ENCODE measurements around the gene CEP72. TPM values are rescaled to one million over a fixed set of nuclear protein-coding genes. Genes with fewer than 3 reads are reported as not detected.

CEP72 gene
- total RNA-seq, 1 experiment from 2014 or later: 56.5 TPM

DNA sequence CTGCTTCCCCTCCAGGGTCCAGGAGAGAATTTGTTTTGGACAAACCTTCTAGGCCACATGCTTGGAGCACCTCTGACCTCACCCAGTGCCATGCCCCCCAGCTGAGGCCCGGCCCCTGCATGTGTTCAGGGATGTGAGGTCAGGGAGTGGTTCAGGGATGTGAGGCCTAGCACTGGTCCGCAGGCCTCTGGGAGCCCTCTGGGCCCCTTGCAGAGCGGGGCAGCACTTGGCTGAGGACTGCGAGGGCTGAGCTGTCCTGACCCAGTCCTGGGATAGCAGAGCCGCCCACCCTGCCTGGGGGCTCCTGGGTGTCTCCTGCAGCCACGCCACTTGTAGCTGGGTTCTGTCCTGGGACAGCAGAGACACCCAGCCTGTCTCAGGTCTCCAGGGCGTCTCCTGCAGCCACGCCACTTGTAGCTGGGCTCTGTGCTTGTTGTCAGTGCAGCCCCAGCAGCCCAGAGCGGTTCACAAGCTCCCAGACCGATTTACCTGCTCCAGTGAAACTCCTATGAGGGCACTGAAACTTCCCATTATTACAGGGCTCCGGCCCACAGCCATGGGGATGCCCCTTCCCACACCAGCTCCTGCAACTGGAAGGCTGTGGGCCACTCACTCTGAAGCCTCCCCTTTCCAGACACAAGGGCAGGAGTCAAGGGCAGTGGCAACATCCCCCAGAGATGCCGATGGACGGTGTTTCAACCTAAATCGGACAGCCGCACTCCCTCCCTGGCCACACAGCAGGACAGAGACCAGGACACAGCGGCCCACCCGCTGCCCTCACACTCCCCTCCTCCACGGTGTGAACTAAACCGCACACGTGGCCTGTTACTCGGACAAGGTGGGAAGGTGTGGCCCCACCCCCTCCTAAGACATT is 5.4 kb upstream of the CEP72 start:
- H3K9me3 Mint-ChIP-seq (ENCODE audit: low read depth, unreplicated experiment): no peaks in the 10 kb centered on the region
- BruUV-seq (replicated peaks): no TSS peak
- H3K4me3 Mint-ChIP-seq (ENCODE audit: low read depth, unreplicated experiment): no peak overlapping the region
- DNase-seq: no peak
- peaks cover 10% of the 10 kb centered on the region for H3K36me3 Mint-ChIP-seq (ENCODE audit: insufficient read depth, unreplicated experiment)
- no peak for TF ChIP-seq CTCF (IDR thresholded peaks at IDR 0.05; ENCODE audit: unreplicated experiment)
- peaks cover 44% of the 10 kb centered on the region for H3K27me3 Mint-ChIP-seq (ENCODE audit: unreplicated experiment)
- intact Hi-C loops (cut with micrococcal nuclease; ENCODE audit: unreplicated experiment): no loop called here
- no peak overlapping the region for H3K27ac Mint-ChIP-seq (ENCODE audit: unreplicated experiment)
- CTCF ChIA-PET: no interaction called here
- H3K4me1 Mint-ChIP-seq (ENCODE audit: low read depth, unreplicated experiment): no peaks in the 10 kb centered on the region

DNA sequence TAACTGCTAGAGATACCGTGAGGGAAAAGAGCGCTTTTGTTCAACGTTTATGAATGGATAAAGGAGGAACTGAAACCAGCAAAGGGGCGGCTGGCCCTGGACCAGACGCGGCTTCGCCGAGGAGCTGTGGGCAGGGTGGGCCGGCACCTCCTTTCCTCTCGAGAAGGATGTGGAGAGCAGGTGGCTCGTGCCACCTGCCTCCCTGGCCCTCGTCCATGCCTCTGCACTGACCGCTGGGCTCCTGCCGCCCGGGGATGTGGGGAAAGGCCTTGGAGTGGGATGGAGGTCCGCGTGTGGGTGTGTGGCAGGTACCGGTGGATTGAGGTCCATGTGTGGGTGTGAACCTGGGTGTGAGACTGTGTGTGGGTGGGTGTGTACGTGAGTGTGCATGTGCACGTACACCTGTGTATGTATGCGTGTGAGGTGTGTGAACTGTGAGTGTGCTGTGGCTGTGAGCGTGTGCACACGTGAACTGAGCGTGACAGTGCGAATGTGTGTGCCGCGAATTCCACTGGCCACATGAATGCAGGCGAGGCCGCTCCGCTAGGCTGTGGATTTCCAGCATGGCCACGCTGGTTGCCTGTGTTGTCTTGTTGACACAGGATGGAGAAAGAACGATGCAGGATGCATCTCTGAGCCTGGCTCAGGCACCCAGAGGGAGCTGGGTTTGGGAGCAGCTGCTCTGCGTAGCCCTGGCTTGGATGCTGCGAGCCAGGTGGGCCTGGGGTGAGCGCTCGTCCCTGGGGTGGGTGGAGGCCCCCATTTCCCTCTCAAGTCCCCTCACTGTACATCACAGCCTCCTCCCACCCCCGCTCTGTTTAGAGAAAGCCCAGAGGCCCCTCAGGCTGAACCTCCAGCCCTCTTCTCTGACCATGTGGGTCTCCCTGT is 4.4 kb upstream of the CEP72 start:
- peaks cover 3% of the 10 kb centered on the region for H3K4me1 Mint-ChIP-seq (ENCODE audit: low read depth, unreplicated experiment)
- no peak for DNase-seq
- H3K27me3 Mint-ChIP-seq (ENCODE audit: unreplicated experiment): peaks cover 37% of the 10 kb centered on the region
- BruUV-seq (replicated peaks): no TSS peak
- TF ChIP-seq CTCF (IDR thresholded peaks at IDR 0.05; ENCODE audit: unreplicated experiment): no peak
- intact Hi-C loops (cut with micrococcal nuclease; ENCODE audit: unreplicated experiment): no loop called here
- peaks cover under 1% of the 10 kb centered on the region for H3K9me3 Mint-ChIP-seq (ENCODE audit: low read depth, unreplicated experiment)
- CTCF ChIA-PET: no interaction called here
- peaks cover 20% of the 10 kb centered on the region for H3K36me3 Mint-ChIP-seq (ENCODE audit: insufficient read depth, unreplicated experiment)
- no peak overlapping the region for H3K4me3 Mint-ChIP-seq (ENCODE audit: low read depth, unreplicated experiment)
- peak overlapping the region; percentile 73 for H3K27ac Mint-ChIP-seq (ENCODE audit: unreplicated experiment)

DNA sequence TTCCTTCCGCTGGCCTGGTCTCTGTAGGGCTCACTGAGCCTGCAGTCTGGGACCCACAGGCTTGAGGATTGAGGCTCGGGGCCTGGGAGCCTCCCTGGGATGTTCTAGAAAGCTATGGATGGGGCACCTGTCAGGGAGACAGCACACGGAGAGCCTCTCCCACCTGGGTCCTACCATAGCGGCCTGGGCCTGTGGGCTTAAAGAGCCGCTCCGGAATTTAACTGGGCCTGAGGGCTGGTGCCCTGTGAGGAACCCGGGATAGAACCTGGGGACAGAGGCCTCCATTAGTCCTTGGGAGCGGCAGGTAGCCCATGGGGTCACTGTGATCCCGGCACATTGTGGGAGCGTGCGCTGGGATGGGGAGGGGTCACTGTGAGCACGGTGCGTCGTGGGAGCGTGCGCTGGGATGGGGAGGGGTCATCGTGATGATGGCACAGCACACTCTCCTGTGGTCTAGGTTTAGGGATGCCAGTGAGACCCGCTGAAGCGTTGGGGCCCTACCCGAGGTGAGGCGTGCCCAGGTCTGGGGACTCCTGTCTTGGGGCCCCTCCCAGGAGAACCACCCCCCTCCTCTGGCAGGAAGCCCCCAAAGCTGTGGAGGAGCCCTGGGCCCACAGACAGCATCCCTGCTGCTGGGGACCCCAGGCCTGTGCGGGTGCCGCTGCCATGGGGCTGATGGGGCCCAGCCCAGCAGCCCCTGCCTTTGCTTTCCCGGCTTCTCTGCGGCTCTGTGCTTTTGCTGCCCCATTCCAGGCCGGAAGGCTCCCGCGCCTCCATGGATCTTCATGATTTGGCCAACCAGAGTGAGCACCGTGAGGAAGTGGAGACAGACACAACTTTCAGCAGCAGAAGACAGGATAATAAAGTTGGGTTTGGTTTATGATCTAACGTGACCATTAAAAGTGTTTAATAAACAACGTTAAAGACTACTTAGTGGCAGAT is 3.4 kb upstream of the CEP72 start:
- no peak for TF ChIP-seq CTCF (IDR thresholded peaks at IDR 0.05; ENCODE audit: unreplicated experiment)
- H3K27me3 Mint-ChIP-seq (ENCODE audit: unreplicated experiment): peaks cover 36% of the 10 kb centered on the region
- peaks cover 9% of the 10 kb centered on the region for H3K4me1 Mint-ChIP-seq (ENCODE audit: low read depth, unreplicated experiment)
- no peak for DNase-seq
- H3K9me3 Mint-ChIP-seq (ENCODE audit: low read depth, unreplicated experiment): peaks cover 2% of the 10 kb centered on the region
- no peak overlapping the region for H3K4me3 Mint-ChIP-seq (ENCODE audit: low read depth, unreplicated experiment)
- intact Hi-C loops (cut with micrococcal nuclease; ENCODE audit: unreplicated experiment): no loop called here
- no TSS peak for BruUV-seq (replicated peaks)
- H3K27ac Mint-ChIP-seq (ENCODE audit: unreplicated experiment): peak overlapping the region; percentile 73
- CTCF ChIA-PET: no interaction called here
- peaks cover 25% of the 10 kb centered on the region for H3K36me3 Mint-ChIP-seq (ENCODE audit: insufficient read depth, unreplicated experiment)

DNA sequence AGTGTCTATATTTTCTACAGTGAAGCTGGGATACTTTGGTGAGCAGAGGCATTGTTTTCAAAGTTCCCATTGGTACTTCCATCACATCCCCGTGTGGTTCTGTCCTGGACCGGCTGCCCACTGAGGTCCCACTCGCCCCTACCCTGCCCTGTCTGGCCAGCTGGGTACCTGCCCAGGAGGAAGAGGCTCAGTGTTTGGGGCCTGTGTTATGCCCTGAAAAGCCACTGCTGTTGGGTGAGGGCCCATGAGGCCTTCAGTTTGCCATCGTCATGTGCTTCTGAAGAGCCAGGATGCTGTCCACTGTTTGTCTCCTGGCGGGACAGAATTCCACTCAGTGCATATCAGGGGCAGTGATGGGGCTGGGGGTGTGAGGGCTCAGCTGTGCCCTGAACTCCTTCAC is 2.6 kb upstream of the CEP72 start:
- Mint-ChIP-seq H3K9me3 (ENCODE audit: low read depth, unreplicated experiment) (peaks cover 2% of the 10 kb centered on the region), H3K4me1 (ENCODE audit: low read depth, unreplicated experiment) (peaks cover 17% of the 10 kb centered on the region), H3K4me3 (ENCODE audit: low read depth, unreplicated experiment) (no peak overlapping the region), H3K27ac (ENCODE audit: unreplicated experiment) (no peak overlapping the region), H3K27me3 (ENCODE audit: unreplicated experiment) (peaks cover 33% of the 10 kb centered on the region), H3K36me3 (ENCODE audit: insufficient read depth, unreplicated experiment) (peaks cover 33% of the 10 kb centered on the region)
- CTCF ChIA-PET: no interaction called here
- intact Hi-C loops (cut with micrococcal nuclease; ENCODE audit: unreplicated experiment): no loop called here
- no peak for DNase-seq
- no TSS peak for BruUV-seq (replicated peaks)
- no peak for TF ChIP-seq CTCF (IDR thresholded peaks at IDR 0.05; ENCODE audit: unreplicated experiment)

All from Calu3 (cell line).